ENCODE data around the gene ADRA2C. TPM values are rescaled to one million over a fixed set of nuclear protein-coding genes. Genes with fewer than 3 reads are reported as not detected.

ADRA2C gene
- 0.89 and 2.6 TPM in 2 replicates for total RNA-seq

DNA sequence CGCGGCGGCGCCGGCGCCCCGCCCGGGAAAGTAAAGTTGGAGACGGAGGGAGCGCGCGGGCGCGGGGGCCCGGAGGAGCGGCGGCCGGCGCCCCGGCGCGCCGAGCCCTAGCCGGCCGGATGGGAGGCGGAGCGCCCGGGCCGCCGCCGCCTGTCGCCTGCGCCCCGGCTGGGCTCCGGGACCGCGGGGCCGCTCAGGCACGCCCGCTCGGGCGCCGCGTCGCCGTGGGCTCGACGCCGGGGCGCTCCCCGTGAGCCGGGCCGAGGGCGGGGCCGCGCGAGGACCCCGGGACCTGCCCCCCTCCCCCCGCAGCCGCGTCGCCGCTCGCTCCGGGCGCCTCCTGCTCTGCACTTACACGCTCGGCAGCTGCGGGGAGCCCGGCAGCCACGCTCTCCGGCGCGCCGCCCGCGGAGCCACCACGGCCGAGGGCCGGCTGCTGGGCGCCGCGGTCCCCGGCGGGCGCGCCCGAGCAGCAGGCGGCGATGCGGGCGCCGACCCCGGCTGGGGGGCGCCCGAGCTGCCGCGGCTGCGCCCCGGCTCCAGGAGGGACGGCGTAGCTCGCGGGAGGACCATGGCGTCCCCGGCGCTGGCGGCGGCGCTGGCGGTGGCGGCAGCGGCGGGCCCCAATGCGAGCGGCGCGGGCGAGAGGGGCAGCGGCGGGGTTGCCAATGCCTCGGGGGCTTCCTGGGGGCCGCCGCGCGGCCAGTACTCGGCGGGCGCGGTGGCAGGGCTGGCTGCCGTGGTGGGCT is at the start of gene ADRA2C:
Gene ADRA2C (plus strand): TSS at position 350 of the 749 bp plus-strand sequence. CDS start 222 bp downstream, at position 572.

Other genes starting within 250 kb of the ADRA2C start
- gene LRPAP1, start 234.0 kb upstream of the ADRA2C start, total RNA-seq, result 223 and 282 TPM in 2 replicates